ENCODE measurements around the gene PTP4A2. TPM values are rescaled to one million over a fixed set of nuclear protein-coding genes. Genes with fewer than 3 reads are reported as not detected.

Gene PTP4A2
- total RNA-seq: 100 TPM

DNA sequence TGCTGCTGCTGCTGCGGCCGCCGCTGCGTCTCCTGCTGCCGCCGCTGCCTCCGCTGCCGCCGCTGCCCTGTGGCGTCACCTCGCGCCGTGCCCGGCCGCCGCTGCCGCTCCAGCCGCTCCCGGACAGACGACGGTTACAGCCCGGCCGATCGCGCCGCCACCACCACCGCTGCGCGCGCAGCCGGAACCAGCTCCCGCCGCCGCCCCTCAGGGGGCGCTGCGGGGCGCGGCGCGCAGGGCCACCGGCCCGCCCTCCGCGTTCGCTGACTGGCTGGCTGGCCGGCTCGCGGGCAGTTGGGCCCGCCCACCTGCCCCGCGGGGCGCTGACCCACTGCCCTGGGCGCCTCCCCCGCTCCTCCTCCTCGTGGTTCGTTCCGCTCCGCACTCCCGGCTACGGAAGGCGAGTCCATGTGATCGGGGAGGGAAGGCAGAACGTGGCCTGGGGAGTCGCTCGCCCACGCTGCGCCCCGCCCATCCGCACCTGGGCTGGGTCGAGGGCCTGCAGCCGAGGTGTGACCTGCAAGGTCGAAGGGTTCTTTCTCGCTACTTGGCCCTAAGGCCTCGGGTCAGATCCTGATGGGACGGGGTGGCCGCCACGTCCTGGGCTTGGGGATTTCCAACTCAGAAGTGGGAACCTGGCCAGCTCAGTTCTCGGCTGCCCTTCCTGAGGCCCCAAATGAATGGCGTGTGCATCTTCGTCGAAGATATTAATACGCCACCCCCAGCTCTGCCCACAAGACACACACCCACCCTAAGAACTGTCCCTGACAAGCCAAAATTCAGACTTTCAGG, at the start of gene PTP4A2:
Gene PTP4A2, minus strand, starts transcription at position 185 of the 792 bp plus-strand sequence. CDS start 19,303 bp downstream, outside the sequence.
- peak; percentile 95 for ATAC-seq

GRCh38 chr1:31987135-31987619, 49.0 kb upstream of the PTP4A2 start:
- no peak for ATAC-seq

GRCh38 chr1:31985430-31985829, 47.3 kb upstream of the PTP4A2 start:
- peak; percentile 14 for ATAC-seq

GRCh38 chr1:31984419-31985347, 46.5 kb upstream of the PTP4A2 start:
- peak; percentile 66 for ATAC-seq

DNA sequence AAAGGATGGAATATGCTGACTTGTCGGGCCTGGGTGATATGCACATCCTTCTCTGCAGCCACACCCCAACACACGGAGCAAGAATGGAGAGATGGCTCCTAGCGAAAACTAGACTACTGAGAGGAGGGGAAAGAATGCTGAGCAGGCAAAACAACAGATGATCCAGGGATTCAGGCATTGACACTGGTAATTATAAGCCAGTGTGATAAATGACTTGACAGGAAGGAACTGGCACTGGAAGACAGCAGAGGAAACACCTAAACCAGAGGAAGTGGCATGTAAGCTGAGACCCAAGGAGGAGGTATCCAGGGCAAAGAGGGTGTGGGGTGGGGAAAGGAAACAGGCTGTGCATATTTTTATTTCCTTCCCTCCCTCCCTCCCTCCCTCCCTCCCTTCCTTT, 43.8 kb upstream of the PTP4A2 start:
- peak; percentile 11 for ATAC-seq

DNA sequence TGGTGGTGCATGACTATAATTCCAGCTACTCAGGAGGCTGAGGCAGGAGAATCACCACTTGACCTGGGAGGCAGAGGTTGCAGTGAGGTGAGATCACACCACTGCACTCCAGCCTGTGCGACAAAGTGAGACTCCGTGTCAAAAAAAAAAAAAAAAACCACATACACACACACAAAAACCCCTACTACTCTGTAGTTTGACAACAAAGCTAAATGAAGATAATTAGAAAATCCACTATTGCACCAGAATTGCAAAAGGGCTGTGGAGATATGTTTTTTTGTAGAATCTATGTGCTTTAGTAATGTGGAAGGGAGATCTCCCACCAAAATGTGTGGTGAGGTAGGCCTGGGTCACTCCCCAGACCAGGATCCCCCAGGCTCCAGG, 43.3 kb upstream of the PTP4A2 start:
- ATAC-seq: no peak

- no peak for ATAC-seq
Observed at GRCh38 chr1:31980835-31981455, 42.8 kb upstream of the PTP4A2 start.

- no peak for ATAC-seq
Observed at GRCh38 chr1:31978843-31979400, 40.8 kb upstream of the PTP4A2 start.

GRCh38 chr1:31977385-31978131, 39.4 kb upstream of the PTP4A2 start:
- peak; percentile 67 for ATAC-seq

DNA sequence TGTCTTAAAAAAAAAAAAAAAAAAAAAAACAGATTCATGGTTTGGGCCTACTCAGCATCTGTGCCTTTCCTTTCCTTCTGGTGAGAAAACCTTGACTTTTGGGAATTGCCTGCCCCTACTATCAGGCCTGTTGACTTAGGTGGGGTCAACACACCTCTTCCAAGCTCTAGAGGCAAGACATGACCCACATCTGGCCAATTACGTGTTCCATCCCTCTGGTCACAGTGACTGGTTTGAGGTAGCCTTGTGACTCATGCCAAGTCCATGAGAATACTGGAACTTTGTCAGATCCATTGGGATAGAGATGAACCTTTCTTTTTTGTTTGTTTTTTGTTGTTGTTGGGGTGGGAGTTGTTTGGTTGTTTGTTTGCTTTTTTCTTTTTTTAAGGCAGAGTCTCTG, 38.2 kb upstream of the PTP4A2 start:
- no peak for ATAC-seq

DNA sequence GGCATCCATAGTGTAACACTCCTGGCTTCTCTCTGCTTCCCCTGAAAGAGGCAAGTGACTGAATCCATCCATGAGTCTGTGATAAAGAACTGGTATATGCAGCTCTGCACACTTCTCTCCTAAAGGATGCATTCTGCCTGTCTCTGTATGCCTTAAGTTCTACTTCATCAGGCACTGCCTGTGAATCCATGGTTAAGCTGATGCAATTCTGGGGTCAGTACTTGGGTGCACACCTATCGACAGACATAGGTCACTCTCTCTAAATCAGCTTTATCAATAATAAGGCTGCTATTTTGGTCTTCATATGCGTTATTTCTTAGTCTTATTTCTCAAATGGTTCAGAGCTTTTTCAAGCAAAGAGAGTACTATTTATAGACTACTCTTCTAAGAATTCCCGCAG, 32.7 kb upstream of the PTP4A2 start:
- no peak for ATAC-seq

- ATAC-seq: no peak
Observed at GRCh38 chr1:31961536-31961935, 23.4 kb upstream of the PTP4A2 start.

GRCh38 chr1:31959521-31960340, 21.6 kb upstream of the PTP4A2 start:
- ATAC-seq: no peak

DNA sequence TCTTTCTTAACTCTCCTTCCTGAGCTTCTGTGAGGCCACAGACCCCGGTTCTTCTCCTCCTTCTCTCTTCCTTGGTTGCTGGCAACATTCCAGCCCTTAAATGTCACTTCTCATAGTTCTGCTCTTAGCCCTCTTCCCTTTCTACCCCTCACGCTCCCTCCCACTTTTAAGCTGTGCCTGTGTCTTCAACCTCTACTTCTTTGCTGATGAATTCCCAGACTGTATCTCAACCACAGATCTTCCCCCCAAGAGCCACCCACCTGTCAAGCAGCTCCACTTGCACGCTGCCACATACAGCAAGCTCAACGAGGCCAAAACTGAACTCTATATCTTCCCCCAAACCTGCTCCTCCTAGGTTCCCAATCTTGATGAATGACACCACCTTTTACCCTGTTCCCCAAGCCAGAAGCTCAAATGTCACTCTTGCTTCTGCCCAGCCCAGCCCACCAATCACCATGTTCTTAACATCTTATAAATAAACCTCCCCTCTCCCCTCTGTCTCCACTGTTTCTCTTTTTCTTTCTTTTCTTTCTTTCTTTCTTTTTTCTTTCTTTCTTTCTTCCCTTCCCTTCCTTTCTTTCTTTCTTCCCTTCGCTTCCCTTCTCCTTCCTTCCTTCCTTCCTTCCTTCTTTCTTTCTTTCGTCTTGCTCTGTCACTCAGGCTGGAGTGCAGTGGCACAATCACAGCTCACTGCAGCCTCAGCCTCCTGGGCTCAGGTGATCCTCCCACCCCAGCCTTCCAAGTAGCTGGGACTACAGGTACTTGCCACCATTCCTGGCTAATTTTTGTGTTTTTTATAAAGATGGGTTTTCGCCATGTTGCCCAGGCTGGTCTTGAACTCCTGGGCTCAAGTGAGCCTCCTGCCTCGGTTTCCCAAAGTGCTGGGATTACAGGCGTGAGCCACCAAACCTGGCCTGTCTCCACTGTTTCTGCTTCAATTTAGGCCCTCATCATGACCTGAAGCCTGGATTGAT, 19.8 kb upstream of the PTP4A2 start:
- ATAC-seq: no peak

GRCh38 chr1:31955917-31956736, 18.0 kb upstream of the PTP4A2 start:
- peak; percentile 87 for ATAC-seq

DNA sequence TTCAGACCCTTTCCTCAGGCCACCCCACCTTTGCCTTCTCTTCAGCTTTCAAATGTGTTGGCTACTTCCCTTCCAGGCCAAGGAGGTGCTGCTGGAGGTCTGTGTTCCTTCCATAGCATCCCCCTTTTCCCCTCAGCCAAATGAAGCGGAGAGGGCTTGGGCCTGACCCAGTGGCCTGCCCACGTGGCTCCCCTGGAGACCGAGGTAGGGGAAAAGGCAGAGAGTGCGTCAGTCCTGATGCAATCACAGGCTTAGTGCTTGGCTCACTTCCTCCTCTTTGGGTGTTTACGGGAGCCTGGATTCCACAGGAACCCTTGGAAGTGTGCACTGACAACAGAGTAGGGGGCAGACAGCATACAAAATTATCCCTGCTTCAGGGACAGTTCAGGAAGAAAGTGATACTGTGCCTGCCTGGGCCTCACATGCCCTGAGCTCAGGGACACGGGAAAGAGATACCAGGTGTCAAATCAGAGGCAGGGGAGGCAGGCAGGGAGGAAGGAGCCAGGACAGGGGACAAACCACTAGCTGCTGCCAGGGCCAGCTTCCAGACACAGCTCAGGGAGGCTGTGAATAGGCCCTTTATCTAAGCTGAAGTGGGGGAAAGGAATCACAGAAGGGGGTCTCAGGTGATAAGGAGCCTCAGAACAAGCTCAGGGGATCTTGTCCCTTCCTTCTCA, 16.6 kb upstream of the PTP4A2 start:
- peak; percentile 92 for ATAC-seq

DNA sequence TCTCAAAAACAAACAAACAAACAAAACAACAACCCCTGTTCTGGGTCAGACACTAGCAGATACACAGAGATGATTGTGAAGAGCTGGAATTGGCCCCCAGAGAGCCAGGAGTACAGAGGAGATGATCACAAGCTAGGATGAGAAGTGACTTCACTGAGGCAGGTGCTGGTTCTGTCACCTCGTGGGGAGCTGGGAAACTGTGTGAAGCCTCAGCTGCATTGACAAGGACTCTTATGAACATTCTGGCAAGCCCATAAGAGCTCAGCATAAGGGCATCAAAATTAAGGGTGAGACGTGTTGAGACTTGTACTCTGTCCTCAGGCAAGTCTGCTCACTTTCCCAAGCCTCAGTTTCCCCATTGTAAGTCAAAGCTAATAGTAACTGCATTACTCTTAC, 14.7 kb upstream of the PTP4A2 start:
- no peak for ATAC-seq

- no peak for ATAC-seq
Observed at GRCh38 chr1:31951276-31951675, 13.1 kb upstream of the PTP4A2 start.
